ENCODE results near the gene USP31.

GRCh38 chr16:23107117-23107516, 42.1 kb downstream of the USP31 start:
- TF ChIP-seq POLR2A (IDR thresholded peaks at IDR 0.05; ENCODE audit: low read depth, low read length) (no peak), POLR2AphosphoS5 (IDR thresholded peaks at IDR 0.05; ENCODE audit: low read depth, low read length) (no peak)
